Gastroesophageal sphincter (tissue), 3 donors: ENCODE results near the gene LPCAT1.

Experiments used
- CTCF ChIP-seq, 4 experiments: fragments of 200-600 bp in 2 of 4; fragments of 450-650 bp in 2 of 4; sonication (generic) in 1 of 4; IDR thresholded peaks; one replicate each; pipeline ENCODE4 v1.5.1; 2017 to 2019; ENCODE audit warnings: antibody characterized with exemption in 4 of 4, mild to moderate bottlenecking in 2 of 4, moderate library complexity in 2 of 4
- EP300 ChIP-seq: sonication (generic); formaldehyde crosslinking; IDR thresholded peaks from one replicate; pipeline ENCODE4 v1.6.1; 2017; ENCODE audit warnings: antibody characterized with exemption, mild to moderate bottlenecking
- POLR2A ChIP-seq, 2 donors: fragments of 450-650 bp; IDR thresholded peaks; one replicate each; pipeline ENCODE4 v1.6.1; 2017; ENCODE audit warnings: antibody characterized with exemption in 2 of 2, mild to moderate bottlenecking in 2 of 2, moderate library complexity in 1 of 2
- POLR2AphosphoS5 ChIP-seq: sonication (generic); formaldehyde crosslinking; IDR thresholded peaks from one replicate; pipeline ENCODE4 v1.6.1; 2017; ENCODE audit warnings: antibody characterized with exemption

GRCh38 chr5:1478271-1479035 lies 45.3 kb downstream of the LPCAT1 start:
- no peak for TF ChIP-seq EP300
- no peak for TF ChIP-seq CTCF (IDR thresholded peaks at IDR 0.05)
- no peak for TF ChIP-seq POLR2A (IDR thresholded peaks at IDR 0.05)
- TF ChIP-seq POLR2AphosphoS5: no peak
